NT2/D1 (cell line): Measurements from ENCODE around the gene USP5.
A peak's percentile ranks its signal among the peaks of the same experiment; 100 is the strongest.
"Not testable (repeated sequence)": the region's sequence is repeated elsewhere in the genome, so short reads cannot be mapped to it uniquely, and the experiment has no call there.

Source experiments
- DNase-seq: peaks from one replicate; pipeline ENCODE4 v3.0.0-alpha.2; 2011; ENCODE audit warnings: low read depth, low spot score
- H3K27me3 ChIP-seq: 2 replicates; pipeline ENCODE4 v1.6.0; 2011; ENCODE audit warnings: mild to moderate bottlenecking; ENCODE audit not compliant: insufficient read length, insufficient read depth
- H3K36me3 ChIP-seq: 2 replicates; pipeline ENCODE4 v1.6.1; 2011; ENCODE audit warnings: mild to moderate bottlenecking, low read length, mixed read lengths; ENCODE audit not compliant: insufficient read depth, insufficient read length
- H3K4me1 ChIP-seq: 2 replicates; pipeline ENCODE4 v1.5.1; 2011; ENCODE audit not compliant: insufficient read depth, insufficient read length
- H3K4me3 ChIP-seq: 2 replicates; pipeline ENCODE4 v1.5.1; 2011; ENCODE audit warnings: low read depth; ENCODE audit not compliant: insufficient read length
- H3K9ac ChIP-seq: 2 replicates; pipeline ENCODE4 v1.6.0; 2011; ENCODE audit warnings: low read depth; ENCODE audit not compliant: insufficient read length
- H3K9me3 ChIP-seq: 2 replicates; pipeline ENCODE4 v1.5.1; 2011; ENCODE audit warnings: mild to moderate bottlenecking, low read length; ENCODE audit not compliant: insufficient read depth
- SUZ12 ChIP-seq: IDR thresholded peaks from 2 replicates; pipeline ENCODE4 v1.6.1; 2011; ENCODE audit not compliant: insufficient read length, insufficient read depth; ENCODE audit errors: extremely low read depth
- YY1 ChIP-seq: IDR thresholded peaks from 2 replicates; pipeline ENCODE4 v1.6.1; 2011; ENCODE audit not compliant: insufficient read length, insufficient read depth
- ZNF274 ChIP-seq: IDR thresholded peaks from 2 replicates; pipeline ENCODE4 v1.6.1; 2011; ENCODE audit warnings: mild to moderate bottlenecking, low read depth, low read length

Gene USP5

DNA sequence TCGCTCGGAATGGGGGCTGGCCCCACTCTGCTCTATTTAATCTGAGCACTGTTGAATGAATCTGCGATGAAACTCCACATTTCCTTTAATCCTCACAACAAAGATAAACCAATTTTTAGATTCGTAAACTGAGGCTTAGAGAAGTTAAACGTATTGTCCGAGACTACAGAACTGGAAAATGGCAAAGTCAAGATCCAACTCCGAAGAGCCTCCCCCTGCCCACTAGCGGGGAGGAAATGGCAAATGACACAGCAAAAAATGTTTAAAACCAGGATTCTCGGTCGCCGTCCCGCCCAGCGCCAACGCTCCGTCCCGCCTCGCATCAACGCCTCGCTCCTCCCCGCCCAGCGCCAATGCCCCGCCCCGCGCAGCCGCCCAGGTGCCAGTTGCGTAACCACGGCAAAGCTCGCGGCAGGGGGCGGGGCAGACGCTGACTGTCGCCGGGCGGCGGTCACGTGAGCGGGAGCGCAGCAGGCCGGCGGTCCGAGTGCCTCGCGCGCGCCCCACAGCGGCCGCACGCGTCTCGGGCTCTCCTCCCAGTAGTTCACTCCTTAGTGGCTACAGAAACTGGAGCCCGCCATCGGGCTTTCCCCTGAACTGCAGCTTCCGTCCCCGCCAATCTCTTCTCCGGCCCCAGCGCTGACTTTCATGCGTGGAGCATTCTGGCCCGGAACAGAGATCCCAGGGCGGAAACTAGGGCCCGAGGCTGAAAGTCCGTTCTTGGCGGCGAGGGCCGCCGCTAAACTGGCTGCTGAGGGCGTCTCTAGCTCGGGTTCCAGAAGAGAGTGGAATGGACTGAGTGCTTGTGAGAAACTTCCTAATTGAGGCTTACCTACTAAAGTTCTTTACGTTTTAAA lies 39.1 kb downstream of the USP5 start:
- Histone ChIP-seq H3K27me3 (no peaks in the 10 kb centered on the region), H3K9me3 (no peaks in the 10 kb centered on the region), H3K4me1 (peaks cover 13% of the 10 kb centered on the region), H3K9ac (peak overlapping the region; percentile 90), H3K36me3 (no peaks in the 10 kb centered on the region), H3K4me3 (peak overlapping the region; percentile 65)
- peak; percentile 100 for DNase-seq
- TF ChIP-seq ZNF274, result no peak
- TF ChIP-seq YY1, result no peak
- no peak for TF ChIP-seq SUZ12

GRCh38 chr12:6891646-6892001 lies 39.7 kb downstream of the USP5 start:
- H3K9me3 ChIP-seq, result no peaks in the 10 kb centered on the region
- no peak for TF ChIP-seq YY1
- no peak for TF ChIP-seq SUZ12
- no peak for TF ChIP-seq ZNF274

DNA sequence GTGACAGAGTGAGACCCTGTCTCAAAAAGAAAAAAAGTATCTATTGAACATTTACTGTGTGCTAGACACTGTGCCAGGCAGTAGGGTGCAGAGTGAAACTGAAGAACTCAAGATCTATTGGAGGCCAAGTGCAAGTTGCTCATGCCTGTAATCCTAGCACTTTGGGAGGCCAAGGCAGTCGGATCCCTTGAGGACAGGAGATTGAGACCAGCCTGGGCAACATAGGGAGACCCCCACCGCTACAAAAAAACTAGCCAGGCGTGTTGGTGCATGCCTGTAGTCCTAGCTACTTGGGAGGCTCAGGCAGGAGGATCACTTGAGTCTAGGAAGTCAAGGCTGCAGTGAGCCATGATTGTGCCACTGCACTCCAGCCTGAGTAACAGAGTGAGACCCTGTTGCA lies 40.7 kb downstream of the USP5 start:
- peaks cover 10% of the 10 kb centered on the region for H3K4me1 ChIP-seq
- not testable (repeated sequence) for H3K4me3 ChIP-seq, DNase-seq, H3K9ac ChIP-seq, H3K9me3 ChIP-seq, H3K36me3 ChIP-seq, H3K27me3 ChIP-seq

More at GRCh38 chr12:6891646-6892001, 39.7 kb downstream of the USP5 start:
- peaks cover 13% of the 10 kb centered on the region for H3K4me1 ChIP-seq
- no peaks in the 10 kb centered on the region for H3K36me3 ChIP-seq
- DNase-seq, result no peak
- H3K9ac ChIP-seq, result peak overlapping the region; percentile 88
- peak overlapping the region; percentile 65 for H3K4me3 ChIP-seq
- H3K27me3 ChIP-seq, result no peaks in the 10 kb centered on the region

- TF ChIP-seq SUZ12, result no peak
- TF ChIP-seq YY1, result no peak
- no peak for TF ChIP-seq ZNF274
- Histone ChIP-seq H3K36me3 (no peaks in the 10 kb centered on the region), H3K4me3 (no peak overlapping the region), H3K9me3 (no peaks in the 10 kb centered on the region), H3K4me1 (no peaks in the 10 kb centered on the region), H3K9ac (no peak overlapping the region), H3K27me3 (no peaks in the 10 kb centered on the region)
- no peak for DNase-seq
These were observed 42.4 kb downstream of the USP5 start for GRCh38 chr12:6894321-6894720.

- no peak for DNase-seq
- no peak for TF ChIP-seq ZNF274
- no peak for TF ChIP-seq SUZ12
- no peak for TF ChIP-seq YY1
- Histone ChIP-seq H3K9me3 (no peaks in the 10 kb centered on the region), H3K27me3 (no peaks in the 10 kb centered on the region), H3K4me3 (no peak overlapping the region), H3K9ac (no peak overlapping the region), H3K36me3 (no peaks in the 10 kb centered on the region), H3K4me1 (no peaks in the 10 kb centered on the region)
These were observed 45.0 kb downstream of the USP5 start for GRCh38 chr12:6896846-6897435.

- Histone ChIP-seq H3K4me1 (peaks cover 5% of the 10 kb centered on the region), H3K9me3 (no peaks in the 10 kb centered on the region), H3K36me3 (no peaks in the 10 kb centered on the region), H3K27me3 (no peaks in the 10 kb centered on the region), H3K4me3 (no peak overlapping the region), H3K9ac (no peak overlapping the region)
- no peak for TF ChIP-seq SUZ12
- no peak for TF ChIP-seq YY1
- no peak for TF ChIP-seq ZNF274
- no peak for DNase-seq
These were observed 47.5 kb downstream of the USP5 start for GRCh38 chr12:6899427-6899826.

DNA sequence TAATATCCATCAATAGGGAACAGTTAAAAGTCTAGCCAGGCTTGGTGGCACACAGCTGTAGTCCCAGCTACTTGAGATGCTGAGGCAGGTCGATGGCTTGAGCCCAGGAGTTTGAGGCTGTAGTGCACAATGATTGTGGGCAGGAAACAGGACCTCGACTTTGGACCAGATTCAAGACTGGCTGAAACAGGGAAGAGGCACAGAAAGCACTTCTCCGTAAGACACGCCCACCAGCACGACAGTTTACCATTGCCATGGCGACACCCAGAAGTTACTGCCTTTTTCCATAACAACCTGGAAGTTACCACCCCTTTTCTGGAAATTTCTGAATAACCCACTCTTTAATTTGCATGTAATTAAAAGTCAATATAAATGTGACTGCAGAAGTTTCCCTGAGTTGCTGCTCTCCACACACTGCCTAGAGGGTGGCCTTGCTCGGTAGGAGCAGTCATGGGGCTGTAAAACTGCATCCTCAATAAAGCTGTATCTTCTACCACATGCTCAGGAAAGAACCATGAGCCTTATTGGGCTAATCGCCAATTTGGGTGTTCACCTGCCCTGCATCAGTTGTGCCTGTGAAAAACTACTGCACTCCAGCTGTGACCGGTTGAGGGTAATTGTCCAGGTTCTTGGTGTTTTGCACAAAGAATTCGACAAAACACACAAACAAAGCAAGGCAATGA lies 48.0 kb downstream of the USP5 start:
- H3K4me1 ChIP-seq, result peaks cover 5% of the 10 kb centered on the region

More for the DNA sequence above, 48.0 kb downstream of the USP5 start:
- no peak overlapping the region for H3K9ac ChIP-seq
- H3K4me3 ChIP-seq, result no peak overlapping the region
- H3K9me3 ChIP-seq, result no peaks in the 10 kb centered on the region
- TF ChIP-seq YY1, result no peak
- no peak for TF ChIP-seq SUZ12
- TF ChIP-seq ZNF274, result no peak
- DNase-seq, result no peak
- H3K36me3 ChIP-seq, result no peaks in the 10 kb centered on the region
- H3K27me3 ChIP-seq, result no peaks in the 10 kb centered on the region
